GM23338 (cell line): ENCODE data around the gene SNX5.

Experiments
- CREB1 ChIP-seq: fragments of 250-450 bp; sonication (Bioruptor Pico); IDR thresholded peaks from 2 replicates; pipeline ENCODE4 v1.5.0; 2020; ENCODE audit warnings: low read depth, mild to moderate bottlenecking, moderate library complexity
- EZH2 ChIP-seq: fragments of 200-600 bp; sonication (generic); IDR thresholded peaks from one replicate; pipeline ENCODE4 v1.8.0; 2017; ENCODE audit warnings: antibody characterized with exemption, mild to moderate bottlenecking, low read depth; ENCODE audit not compliant: unreplicated experiment
- EZH2phosphoT487 ChIP-seq: fragments of 200-600 bp; sonication (generic); IDR thresholded peaks from one replicate; pipeline ENCODE4 v1.8.1; 2018; ENCODE audit warnings: antibody characterized with exemption; ENCODE audit not compliant: unreplicated experiment
- JUNB ChIP-seq: IDR thresholded peaks from one replicate; pipeline ENCODE4 v1.6.1; 2016; ENCODE audit warnings: antibody characterized with exemption; ENCODE audit not compliant: unreplicated experiment
- NANOG ChIP-seq: IDR thresholded peaks from 2 replicates; pipeline ENCODE4 v1.6.1; 2016; ENCODE audit warnings: antibody characterized with exemption, borderline replicate concordance
- POLR2AphosphoS5 ChIP-seq: IDR thresholded peaks from 2 replicates; pipeline ENCODE4 v1.6.1; 2016; ENCODE audit warnings: antibody characterized with exemption, low read depth
- TF ChIP-seq, protein P1 (sequence below), 2 experiments: fragments of 200-600 bp in 1 of 2; sonication (generic) in 1 of 2; conservative IDR thresholded peaks; 2 replicates each; pipeline versions ENCODE4 v1.5.1 to v1.6.1; 2016 to 2017; ENCODE audit warnings: antibody characterized with exemption in 2 of 2, low read depth in 2 of 2, mild to moderate bottlenecking in 2 of 2, moderate library complexity in 1 of 2

DNA sequence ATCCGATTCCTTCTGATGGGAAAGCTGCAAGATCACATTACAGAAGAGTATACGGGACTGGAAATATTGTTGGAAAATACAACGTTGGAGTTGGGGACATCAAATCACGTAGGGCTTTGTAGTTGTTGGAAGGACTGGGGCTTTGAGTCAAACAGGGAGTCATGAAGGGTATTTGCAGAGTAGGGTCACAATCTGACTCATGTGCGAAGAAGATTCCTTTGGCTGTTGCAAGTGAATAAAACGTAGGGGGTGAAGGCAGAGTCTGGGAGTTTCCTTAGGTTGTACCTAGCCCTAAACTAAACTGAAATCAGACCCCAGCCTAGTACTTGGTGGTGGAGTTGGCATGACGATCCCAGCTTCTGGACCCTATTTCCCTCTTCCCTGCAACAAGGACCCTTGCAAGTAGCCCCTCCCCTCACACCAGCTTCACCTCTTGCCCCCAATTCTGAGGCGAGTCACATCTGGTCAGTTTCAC lies 32.3 kb downstream of the SNX5 start:
- TF ChIP-seq, protein P1, sequence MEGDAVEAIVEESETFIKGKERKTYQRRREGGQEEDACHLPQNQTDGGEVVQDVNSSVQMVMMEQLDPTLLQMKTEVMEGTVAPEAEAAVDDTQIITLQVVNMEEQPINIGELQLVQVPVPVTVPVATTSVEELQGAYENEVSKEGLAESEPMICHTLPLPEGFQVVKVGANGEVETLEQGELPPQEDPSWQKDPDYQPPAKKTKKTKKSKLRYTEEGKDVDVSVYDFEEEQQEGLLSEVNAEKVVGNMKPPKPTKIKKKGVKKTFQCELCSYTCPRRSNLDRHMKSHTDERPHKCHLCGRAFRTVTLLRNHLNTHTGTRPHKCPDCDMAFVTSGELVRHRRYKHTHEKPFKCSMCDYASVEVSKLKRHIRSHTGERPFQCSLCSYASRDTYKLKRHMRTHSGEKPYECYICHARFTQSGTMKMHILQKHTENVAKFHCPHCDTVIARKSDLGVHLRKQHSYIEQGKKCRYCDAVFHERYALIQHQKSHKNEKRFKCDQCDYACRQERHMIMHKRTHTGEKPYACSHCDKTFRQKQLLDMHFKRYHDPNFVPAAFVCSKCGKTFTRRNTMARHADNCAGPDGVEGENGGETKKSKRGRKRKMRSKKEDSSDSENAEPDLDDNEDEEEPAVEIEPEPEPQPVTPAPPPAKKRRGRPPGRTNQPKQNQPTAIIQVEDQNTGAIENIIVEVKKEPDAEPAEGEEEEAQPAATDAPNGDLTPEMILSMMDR (conservative IDR thresholded peaks at IDR 0.05; ENCODE audit: low read depth in 2 of 2), result no peak
- TF ChIP-seq POLR2AphosphoS5, result no peak
- TF ChIP-seq EZH2, result no peak
- TF ChIP-seq NANOG, result no peak
- no peak for TF ChIP-seq JUNB
- TF ChIP-seq EZH2phosphoT487, result no peak
- TF ChIP-seq CREB1, result no peak
